SJCRH30 (cell line): ENCODE measurements around the gene CEP126. TPM values are rescaled to one million over a fixed set of nuclear protein-coding genes. Genes with fewer than 3 reads are reported as not detected.
"Not testable (repeated sequence)": the region's sequence is repeated elsewhere in the genome, so short reads cannot be mapped to it uniquely, and the experiment has no call there.

ENCODE experiments used
- DNase-seq, 2 experiments: peaks; one replicate each; pipeline ENCODE4 v3.0.0-alpha.2; 2015 to 2020
- H3K27ac ChIP-seq: fragments of 250-450 bp; sonication (Bioruptor Pico); 2 replicates; pipeline ENCODE4 v1.5.1; 2020; ENCODE audit warnings: mild to moderate bottlenecking, moderate library complexity
- H3K27me3 ChIP-seq: fragments of 250-450 bp; sonication (Bioruptor Pico); 2 replicates; pipeline ENCODE4 v1.5.1; 2020; ENCODE audit warnings: mild to moderate bottlenecking, moderate library complexity
- H3K36me3 ChIP-seq: fragments of 250-450 bp; sonication (Bioruptor Pico); 2 replicates; pipeline ENCODE4 v1.5.1; 2020; ENCODE audit warnings: mild to moderate bottlenecking, moderate library complexity
- H3K4me1 ChIP-seq: fragments of 250-450 bp; sonication (Bioruptor Pico); 2 replicates; pipeline ENCODE4 v1.5.1; 2020; ENCODE audit warnings: mild to moderate bottlenecking, moderate library complexity
- H3K4me3 ChIP-seq: fragments of 250-450 bp; sonication (Bioruptor Pico); 2 replicates; pipeline ENCODE4 v1.5.1; 2020; ENCODE audit warnings: mild to moderate bottlenecking, moderate library complexity
- H3K9me3 ChIP-seq: fragments of 250-450 bp; sonication (Bioruptor Pico); replicated peaks from 2 replicates; pipeline ENCODE4 v1.5.1; 2020; ENCODE audit warnings: mild to moderate bottlenecking, moderate library complexity
- total RNA-seq: library from RNA; depleted of rRNA; stranded (reverse); fragments of >200 nt; shearing (Covaris generic); gene quantifications from 2 replicates; pipeline ENCODE4 v1.2.3, GENCODE V29; 2014

Gene CEP126
- total RNA-seq, 1 experiment from 2014 or later = 0.32 TPM

DNA sequence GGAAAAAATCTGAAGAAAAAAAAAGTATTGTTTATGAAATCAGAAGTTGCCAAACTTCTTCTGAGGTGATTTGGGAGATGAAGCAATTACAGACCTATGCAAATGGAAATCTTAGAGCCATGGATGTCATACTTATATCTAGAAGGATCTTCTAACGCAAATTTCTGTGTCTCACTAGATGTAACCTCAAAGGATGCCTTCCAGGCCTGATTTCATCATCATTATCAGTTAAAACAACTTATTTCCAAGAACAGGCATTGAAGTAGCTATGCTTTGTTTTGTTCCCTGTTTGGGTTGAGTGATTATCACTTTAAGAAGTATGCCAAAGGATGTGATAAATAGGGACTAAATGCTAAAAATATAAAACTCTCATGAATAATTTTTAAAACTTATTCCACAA is 45.4 kb downstream of the CEP126 start:
- no peak overlapping the region for H3K4me3 ChIP-seq
- no peak for DNase-seq
- H3K27me3 ChIP-seq = no peaks in the 10 kb centered on the region
- H3K27ac ChIP-seq = no peak overlapping the region
- no peaks in the 10 kb centered on the region for H3K4me1 ChIP-seq
- H3K36me3 ChIP-seq = no peaks in the 10 kb centered on the region
- no peaks in the 10 kb centered on the region for H3K9me3 ChIP-seq

DNA sequence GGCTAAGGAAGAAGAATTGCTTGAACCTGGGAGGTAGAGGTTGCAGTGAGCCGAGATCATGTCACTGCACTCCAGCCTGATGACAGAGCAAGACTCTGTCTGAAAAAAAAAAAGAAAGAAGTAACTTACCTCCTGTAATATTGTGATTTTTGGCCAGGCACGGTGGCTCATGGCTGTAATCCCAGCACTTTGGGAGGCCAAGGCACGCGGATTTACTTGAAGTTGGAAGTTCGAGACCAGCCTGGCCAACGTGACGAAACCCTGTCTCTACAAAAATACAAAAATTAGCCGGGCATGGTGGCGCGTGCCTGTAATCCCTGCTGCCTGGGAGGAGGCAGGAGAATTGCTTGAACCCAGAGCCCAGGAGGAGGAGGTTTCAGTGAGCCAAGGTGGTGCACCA is 49.4 kb downstream of the CEP126 start:
- not testable (repeated sequence) for DNase-seq, H3K27ac ChIP-seq, H3K9me3 ChIP-seq, H3K36me3 ChIP-seq, H3K4me1 ChIP-seq, H3K4me3 ChIP-seq, H3K27me3 ChIP-seq

DNA sequence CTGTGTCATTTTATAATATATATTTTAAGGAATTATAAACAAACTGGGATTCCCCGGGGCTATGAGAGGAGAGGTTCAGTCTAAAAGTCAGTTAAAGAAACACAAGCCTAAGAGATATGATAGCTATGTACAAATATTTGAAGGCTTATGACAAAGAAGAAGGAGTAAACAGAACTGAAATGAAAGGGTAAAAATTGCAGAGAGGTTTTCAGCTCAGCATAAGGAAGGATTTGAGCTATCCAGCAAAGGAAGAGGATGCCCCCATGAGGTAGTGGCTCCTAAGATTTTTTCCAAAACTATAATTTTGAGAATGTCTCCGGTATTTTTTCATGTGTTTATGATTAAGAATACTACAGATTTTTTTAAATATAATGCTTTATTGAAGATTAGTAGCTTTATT is 59.4 kb downstream of the CEP126 start:
- no peaks in the 10 kb centered on the region for H3K36me3 ChIP-seq
- no peaks in the 10 kb centered on the region for H3K27me3 ChIP-seq
- no peaks in the 10 kb centered on the region for H3K4me1 ChIP-seq
- H3K27ac ChIP-seq = no peak overlapping the region
- DNase-seq = no peak
- H3K4me3 ChIP-seq = no peak overlapping the region
- no peaks in the 10 kb centered on the region for H3K9me3 ChIP-seq

DNA sequence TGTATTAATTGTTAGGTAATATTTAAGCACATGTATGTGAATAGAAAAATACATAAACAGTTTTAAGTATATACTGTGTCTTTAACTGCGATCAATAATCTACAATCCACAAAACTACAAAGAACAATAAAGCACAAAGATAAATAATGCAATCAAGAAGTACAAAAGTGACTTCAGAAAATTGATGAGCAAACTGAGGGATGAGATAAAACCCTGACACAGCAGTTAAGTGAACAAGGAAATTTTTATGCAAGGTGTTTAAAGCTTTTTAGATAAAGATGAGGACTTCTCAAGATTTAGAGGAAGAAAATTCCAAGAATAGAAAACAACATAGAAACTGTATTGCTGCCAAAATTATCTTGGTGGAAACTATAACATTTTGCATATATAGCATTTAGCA is 60.0 kb downstream of the CEP126 start:
- H3K27ac ChIP-seq = no peak overlapping the region
- no peaks in the 10 kb centered on the region for H3K4me1 ChIP-seq
- H3K4me3 ChIP-seq = no peak overlapping the region
- no peak for DNase-seq
- no peaks in the 10 kb centered on the region for H3K27me3 ChIP-seq
- H3K9me3 ChIP-seq = no peaks in the 10 kb centered on the region
- H3K36me3 ChIP-seq = no peaks in the 10 kb centered on the region

DNA sequence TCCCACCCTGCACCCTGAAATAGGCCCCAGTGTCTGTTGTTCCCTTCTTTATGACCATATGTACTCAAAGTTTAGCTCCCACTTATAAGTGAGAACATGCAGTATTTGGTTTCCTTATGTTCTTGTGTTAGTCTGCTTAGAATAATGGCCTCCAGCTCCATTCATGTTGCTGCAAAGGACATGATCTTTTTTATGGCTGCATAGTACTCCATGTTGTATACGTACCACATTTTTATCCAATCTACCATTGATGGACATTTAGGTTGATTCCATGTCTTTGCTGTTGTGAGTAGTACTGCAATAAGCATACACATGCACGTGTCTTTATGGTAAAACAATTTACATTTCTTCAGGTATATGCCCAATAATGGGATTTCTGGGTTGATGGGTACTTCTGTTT is 60.9 kb downstream of the CEP126 start:
- H3K36me3 ChIP-seq = no peaks in the 10 kb centered on the region
- no peaks in the 10 kb centered on the region for H3K4me1 ChIP-seq
- H3K27me3 ChIP-seq = no peaks in the 10 kb centered on the region
- no peak overlapping the region for H3K4me3 ChIP-seq
- no peaks in the 10 kb centered on the region for H3K9me3 ChIP-seq
- no peak for DNase-seq
- no peak overlapping the region for H3K27ac ChIP-seq

DNA sequence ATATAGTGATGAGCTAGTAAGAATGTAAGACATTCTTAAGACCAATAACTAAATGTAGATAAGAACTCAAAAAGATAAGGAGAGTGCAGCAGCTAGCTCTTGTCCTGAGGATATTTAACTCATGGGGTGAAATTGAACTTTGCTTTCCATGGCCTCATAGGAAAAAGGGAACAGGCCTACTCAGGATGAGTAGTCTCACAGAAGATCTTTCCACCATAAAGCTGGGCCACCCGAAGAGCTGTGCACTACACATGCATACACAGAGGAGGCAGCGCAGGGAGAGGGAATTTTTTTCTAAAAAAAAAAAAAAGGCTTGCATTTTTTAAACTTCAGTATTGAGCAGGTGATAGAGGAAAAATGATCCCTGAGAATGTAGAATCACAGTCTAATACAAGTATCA is 72.6 kb downstream of the CEP126 start:
- DNase-seq = no peak
- Histone ChIP-seq H3K4me3 (no peak overlapping the region), H3K27me3 (no peaks in the 10 kb centered on the region), H3K4me1 (no peaks in the 10 kb centered on the region), H3K36me3 (no peaks in the 10 kb centered on the region), H3K9me3 (no peaks in the 10 kb centered on the region), H3K27ac (no peak overlapping the region)

DNA sequence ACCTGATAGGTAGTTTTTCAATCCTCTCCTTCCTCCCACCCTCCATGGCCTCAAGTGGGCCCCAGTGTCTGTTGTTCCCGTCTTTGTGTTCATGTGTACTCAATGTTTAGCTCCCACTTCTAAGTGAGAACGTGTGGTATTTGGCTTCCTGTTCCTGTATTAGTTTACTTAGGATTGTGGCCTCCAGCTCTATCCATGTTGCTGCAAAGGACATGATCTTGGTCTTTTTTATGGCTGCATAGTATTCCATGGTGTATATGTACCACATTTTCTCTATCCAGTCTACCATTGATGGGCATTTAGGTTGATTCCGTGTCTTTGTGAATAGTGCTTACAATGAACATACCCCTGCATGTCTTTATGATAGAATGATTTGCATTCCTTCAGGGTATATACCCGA is 78.4 kb downstream of the CEP126 start:
- no peaks in the 10 kb centered on the region for H3K27me3 ChIP-seq
- no peaks in the 10 kb centered on the region for H3K9me3 ChIP-seq
- no peaks in the 10 kb centered on the region for H3K36me3 ChIP-seq
- H3K4me3 ChIP-seq = no peak overlapping the region
- H3K27ac ChIP-seq = no peak overlapping the region
- H3K4me1 ChIP-seq = no peaks in the 10 kb centered on the region
- DNase-seq = no peak

DNA sequence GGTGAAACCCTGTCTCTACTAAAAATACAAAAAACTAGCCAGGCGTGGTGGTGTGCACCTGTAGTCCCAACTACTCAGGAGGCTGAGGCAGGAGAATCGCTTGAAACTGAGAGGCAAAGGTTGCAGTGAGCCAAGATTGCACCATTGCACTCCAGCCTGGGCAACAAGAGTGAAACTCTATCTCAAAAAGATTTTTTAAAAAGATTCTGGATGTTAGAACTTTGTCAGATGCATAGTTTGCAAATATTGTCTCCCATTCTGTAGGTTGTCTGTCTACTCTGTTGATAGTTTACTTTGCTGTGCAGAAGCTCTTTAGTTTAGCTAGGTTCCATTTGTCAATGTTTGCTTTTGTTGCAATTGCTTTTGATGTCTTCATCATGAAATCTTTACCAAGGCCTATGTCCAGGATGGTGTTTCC is 79.3 kb downstream of the CEP126 start:
- not testable (repeated sequence) for H3K4me1 ChIP-seq, DNase-seq, H3K9me3 ChIP-seq, H3K27me3 ChIP-seq, H3K4me3 ChIP-seq, H3K36me3 ChIP-seq, H3K27ac ChIP-seq

DNA sequence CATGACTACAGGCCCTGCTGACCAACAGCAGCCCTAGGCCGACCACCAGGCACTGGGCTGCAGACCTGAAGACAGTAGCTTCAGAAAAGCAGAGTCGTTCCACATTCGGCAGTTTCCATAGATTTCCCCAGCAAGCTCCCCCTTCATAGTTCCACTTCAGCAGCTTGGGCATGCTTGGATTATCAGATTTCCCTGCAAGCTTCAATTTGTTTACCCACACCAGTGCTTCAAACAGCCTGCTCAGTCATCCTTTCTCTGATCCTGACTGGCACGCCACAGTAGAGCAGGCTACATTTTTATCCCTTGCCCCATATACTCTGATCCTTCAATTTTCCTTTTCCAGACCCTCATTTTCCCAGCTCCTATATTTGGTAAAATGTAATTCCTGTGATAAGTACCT is 81.3 kb downstream of the CEP126 start:
- DNase-seq = no peak
- H3K9me3 ChIP-seq = no peaks in the 10 kb centered on the region
- H3K4me1 ChIP-seq = no peaks in the 10 kb centered on the region
- H3K36me3 ChIP-seq = no peaks in the 10 kb centered on the region
- H3K27ac ChIP-seq = no peak overlapping the region
- H3K4me3 ChIP-seq = no peak overlapping the region
- H3K27me3 ChIP-seq = no peaks in the 10 kb centered on the region

DNA sequence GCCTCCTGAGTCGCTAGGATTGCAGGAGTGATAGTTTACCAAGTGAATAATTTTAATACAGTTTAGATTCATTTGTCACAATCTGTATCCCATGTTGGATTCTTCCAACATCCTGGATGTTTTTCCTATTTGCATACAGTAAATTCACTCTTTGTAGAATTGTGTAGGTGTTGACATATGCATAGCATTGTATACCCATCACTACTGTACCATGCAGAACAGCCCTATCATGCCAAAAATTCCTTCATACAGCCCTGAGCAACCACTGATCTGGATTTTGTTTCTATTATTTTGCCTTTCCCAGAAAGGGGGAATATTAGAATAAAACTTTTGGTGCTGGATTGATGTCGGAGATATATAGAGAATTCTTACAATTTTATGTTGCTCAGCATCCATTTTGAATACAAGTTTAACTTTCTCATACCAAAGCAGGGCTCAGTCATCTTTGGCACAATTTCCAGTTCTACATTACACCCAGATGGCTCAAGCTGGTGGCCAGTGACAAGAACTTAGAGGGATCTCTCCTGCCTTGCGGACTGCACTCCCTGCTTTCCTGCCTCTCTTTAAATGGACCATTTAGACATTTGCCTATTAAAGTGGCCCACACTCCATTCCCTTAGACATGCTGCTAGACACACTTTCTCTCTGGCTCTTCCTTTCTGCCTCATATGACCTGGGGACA is 87.0 kb downstream of the CEP126 start:
- Histone ChIP-seq H3K4me1 (no peaks in the 10 kb centered on the region), H3K4me3 (no peak overlapping the region), H3K27me3 (no peaks in the 10 kb centered on the region), H3K9me3 (no peaks in the 10 kb centered on the region), H3K27ac (no peak overlapping the region), H3K36me3 (no peaks in the 10 kb centered on the region)
- DNase-seq = no peak

DNA sequence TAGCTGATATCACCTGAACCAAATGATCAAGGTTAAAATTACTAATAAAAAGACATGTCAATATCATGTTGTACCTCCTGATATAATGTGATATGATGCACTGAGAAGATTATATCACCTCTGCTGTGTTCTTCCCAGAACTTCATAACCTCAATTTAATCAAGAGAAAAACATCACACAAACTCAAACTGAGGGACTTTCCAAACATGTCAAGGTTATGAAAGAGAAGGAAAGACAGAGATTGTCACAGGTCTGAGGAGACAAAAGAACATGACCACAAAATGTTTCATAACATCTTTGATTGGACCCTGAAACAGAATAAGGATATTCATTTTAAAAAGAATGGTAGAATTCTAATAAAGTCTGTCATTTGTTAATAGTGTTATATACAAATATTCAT is 89.4 kb downstream of the CEP126 start:
- Histone ChIP-seq H3K4me3 (no peak overlapping the region), H3K27ac (no peak overlapping the region), H3K27me3 (no peaks in the 10 kb centered on the region), H3K4me1 (no peaks in the 10 kb centered on the region), H3K36me3 (no peaks in the 10 kb centered on the region), H3K9me3 (no peaks in the 10 kb centered on the region)
- no peak for DNase-seq

DNA sequence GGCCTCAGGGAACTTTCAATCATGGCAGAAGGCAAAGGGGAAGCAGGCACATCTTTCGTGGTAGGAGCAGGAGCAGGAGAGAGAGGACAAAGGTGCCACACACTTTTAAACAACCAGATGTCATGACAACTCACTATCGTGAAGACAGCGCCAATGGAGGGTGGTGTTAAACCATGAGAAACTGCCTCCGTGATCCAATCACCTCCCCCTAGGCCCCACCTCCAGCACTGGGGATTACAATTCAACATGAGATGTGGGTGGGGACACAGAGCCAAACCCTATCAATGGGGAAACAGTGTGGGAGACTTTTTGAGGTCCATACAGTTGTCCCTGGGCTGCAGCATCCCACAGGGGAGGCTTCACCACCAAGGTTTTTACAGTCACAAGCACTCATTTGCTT is 90.5 kb downstream of the CEP126 start:
- Histone ChIP-seq H3K4me1 (no peaks in the 10 kb centered on the region; the same call in 1 of the 2 replicates), H3K27ac (no peak overlapping the region), H3K4me3 (no peak overlapping the region), H3K27me3 (no peaks in the 10 kb centered on the region), H3K9me3 (no peaks in the 10 kb centered on the region), H3K36me3 (no peaks in the 10 kb centered on the region)
- no peak for DNase-seq

DNA sequence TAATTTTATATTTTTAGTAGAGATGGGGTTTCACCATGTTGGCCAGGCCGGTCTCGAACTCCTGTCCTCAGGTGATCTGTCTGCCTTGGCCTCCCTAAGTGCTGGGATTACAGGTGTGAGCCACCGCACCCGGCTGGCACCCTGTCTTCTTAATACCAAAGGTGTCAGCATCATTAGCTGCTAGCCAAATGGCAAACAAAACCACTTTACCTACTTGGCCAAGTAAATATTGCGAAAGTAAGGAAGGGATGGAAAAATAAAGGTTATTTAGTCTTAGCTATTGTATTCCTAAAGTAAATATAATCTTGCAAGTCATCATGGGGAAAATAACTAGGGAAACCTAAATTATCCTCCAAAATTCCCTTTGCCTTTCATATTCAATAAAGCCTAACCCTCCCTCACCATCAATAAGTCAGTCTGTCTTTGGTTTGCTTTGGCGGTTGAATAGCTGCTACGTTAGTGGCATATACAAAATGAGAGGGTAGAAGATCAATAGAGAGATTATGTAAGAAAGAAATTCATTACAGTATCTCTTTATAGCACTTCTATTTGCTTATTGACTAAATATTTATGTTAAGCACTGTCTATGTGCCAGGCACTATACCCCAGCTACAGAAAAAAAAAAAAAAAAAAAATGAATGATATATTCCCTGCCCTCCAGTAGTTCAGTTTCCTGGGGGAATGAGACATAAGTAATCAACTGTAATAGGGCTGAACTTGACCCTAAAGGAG is 92.2 kb downstream of the CEP126 start:
- no peak for DNase-seq
- H3K9me3 ChIP-seq = no peaks in the 10 kb centered on the region
- H3K4me1 ChIP-seq = peaks cover 4% of the 10 kb centered on the region; the same call in 1 of the 2 replicates
- H3K4me3 ChIP-seq = no peak overlapping the region
- no peak overlapping the region for H3K27ac ChIP-seq
- no peaks in the 10 kb centered on the region for H3K36me3 ChIP-seq
- H3K27me3 ChIP-seq = no peaks in the 10 kb centered on the region

DNA sequence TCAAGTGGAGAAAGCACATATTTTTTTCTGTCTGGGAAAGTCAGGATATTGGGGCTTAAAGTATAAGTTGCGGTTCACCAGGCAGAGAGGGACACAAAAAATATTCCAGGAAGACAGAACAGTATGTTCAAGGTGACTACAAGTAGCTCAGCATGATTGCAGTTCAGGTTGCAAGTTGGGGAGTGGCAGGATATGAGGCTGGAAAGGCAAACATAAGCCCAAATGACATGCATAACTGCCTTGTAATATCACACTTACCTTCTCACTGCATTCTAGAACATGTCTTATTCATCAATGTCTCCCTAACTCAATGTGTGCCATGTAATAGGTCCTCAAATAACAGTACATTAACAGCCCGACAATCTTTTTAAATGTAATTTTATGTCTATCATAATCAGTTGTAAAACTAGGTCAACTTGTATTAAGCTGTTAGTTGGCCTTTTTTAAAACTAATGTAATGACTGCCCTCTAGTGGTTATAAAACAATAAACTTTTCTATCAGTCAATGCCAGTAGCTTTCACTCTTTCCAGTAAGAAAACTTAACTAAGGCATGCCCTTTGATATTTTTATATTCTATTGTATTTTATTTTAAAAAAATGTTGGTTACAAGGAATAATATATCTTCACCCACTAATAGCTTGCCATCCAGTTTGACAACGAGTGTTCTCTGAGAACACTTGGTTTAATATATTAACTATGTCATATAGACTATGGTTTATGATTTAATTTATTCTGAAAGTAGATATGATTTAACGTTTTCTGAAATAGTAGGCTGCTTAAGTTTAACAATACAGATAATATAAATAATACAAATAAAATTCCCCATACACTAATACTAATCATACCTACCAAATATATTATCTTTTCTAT is 93.0 kb downstream of the CEP126 start:
- peaks cover 4% of the 10 kb centered on the region; the same call in 1 of the 2 replicates for H3K4me1 ChIP-seq
- no peaks in the 10 kb centered on the region for H3K27me3 ChIP-seq
- no peaks in the 10 kb centered on the region for H3K9me3 ChIP-seq
- H3K4me3 ChIP-seq = no peak overlapping the region
- no peak overlapping the region for H3K27ac ChIP-seq
- H3K36me3 ChIP-seq = no peaks in the 10 kb centered on the region
- peak in 1 of 2 experiments; percentile 51 for DNase-seq
